ENCODE results near the gene ACACA.

DNA sequence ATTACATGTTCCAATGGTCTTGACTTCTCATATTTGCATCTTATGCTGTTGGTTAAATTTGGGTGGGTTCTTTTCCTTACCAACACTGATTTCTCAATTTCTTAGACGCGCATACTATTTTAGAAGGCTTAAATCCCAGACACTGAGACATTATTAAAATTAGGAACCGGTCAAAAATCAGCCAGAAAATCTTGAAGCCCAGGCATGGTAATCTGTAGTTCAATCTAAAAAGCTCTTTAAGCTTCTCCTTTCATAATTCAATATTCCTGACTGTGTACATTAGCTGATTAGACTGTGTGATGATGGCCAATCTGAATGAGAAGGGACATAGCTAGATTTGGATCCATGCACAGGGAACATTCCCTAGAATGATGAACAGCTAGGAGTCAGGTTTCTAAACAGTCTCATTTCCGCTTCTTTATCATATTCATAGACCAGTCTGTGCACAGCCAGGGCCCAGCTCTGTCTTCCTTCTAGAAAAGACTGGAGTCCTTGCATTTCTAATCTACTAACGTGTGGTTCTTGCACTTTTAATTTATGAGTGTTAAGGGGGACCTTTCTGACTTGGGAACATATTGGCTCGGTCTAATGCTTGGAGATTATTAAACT lies 268.6 kb downstream of the ACACA start:
- TF ChIP-seq POLR2A (IDR thresholded peaks at IDR 0.05; ENCODE audit: low read depth, low read length) = no peak
- TF ChIP-seq POLR2AphosphoS5 (IDR thresholded peaks at IDR 0.05; ENCODE audit: low read depth, low read length) = no peak
- no peak for TF ChIP-seq TAF1 (IDR thresholded peaks at IDR 0.05; ENCODE audit: low read depth, low read length)
- TF ChIP-seq SPI1 (IDR thresholded peaks at IDR 0.05; ENCODE audit: low read depth, low read length) = no peak

All from GM12891 (cell line).